ENCODE measurements around the gene DHX32.
A peak's percentile ranks its signal among the peaks of the same experiment; 100 is the strongest.
"Not testable (repeated sequence)": the region's sequence is repeated elsewhere in the genome, so short reads cannot be mapped to it uniquely, and the experiment has no call there.

Gene DHX32

GRCh38 chr10:125916977-125917376, 35.9 kb upstream of the DHX32 start:
- no peak for DNase-seq (ENCODE audit: low spot score)
- H3K27ac ChIP-seq: no peak overlapping the region
- ChIA-PET CTCF (interaction anchor here (0.6 kb wide), 1 partner anchor 773 kb away, joined by 4 read pairs; no protein-coding TSS in a partner anchor), POLR2A (ENCODE audit: low non-redundant PET) (no interaction called here)
- TF ChIP-seq, protein P1, sequence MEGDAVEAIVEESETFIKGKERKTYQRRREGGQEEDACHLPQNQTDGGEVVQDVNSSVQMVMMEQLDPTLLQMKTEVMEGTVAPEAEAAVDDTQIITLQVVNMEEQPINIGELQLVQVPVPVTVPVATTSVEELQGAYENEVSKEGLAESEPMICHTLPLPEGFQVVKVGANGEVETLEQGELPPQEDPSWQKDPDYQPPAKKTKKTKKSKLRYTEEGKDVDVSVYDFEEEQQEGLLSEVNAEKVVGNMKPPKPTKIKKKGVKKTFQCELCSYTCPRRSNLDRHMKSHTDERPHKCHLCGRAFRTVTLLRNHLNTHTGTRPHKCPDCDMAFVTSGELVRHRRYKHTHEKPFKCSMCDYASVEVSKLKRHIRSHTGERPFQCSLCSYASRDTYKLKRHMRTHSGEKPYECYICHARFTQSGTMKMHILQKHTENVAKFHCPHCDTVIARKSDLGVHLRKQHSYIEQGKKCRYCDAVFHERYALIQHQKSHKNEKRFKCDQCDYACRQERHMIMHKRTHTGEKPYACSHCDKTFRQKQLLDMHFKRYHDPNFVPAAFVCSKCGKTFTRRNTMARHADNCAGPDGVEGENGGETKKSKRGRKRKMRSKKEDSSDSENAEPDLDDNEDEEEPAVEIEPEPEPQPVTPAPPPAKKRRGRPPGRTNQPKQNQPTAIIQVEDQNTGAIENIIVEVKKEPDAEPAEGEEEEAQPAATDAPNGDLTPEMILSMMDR (conservative IDR thresholded peaks at IDR 0.05; ENCODE audit: low read depth): no peak

- POLR2A ChIA-PET (ENCODE audit: low non-redundant PET); H3K27ac ChIP-seq; CTCF ChIA-PET; DNase-seq (ENCODE audit: low spot score): not testable (repeated sequence)
These were observed 32.2 kb upstream of the DHX32 start for GRCh38 chr10:125913277-125913676.

GRCh38 chr10:125911990-125912389, 30.9 kb upstream of the DHX32 start:
- TF ChIP-seq, protein P1 (conservative IDR thresholded peaks at IDR 0.05; ENCODE audit: low read depth): no peak
- DNase-seq (ENCODE audit: low spot score): no peak
- ChIA-PET CTCF (no interaction called here), POLR2A (ENCODE audit: low non-redundant PET) (no interaction called here)
- H3K27ac ChIP-seq: no peak overlapping the region

DNA sequence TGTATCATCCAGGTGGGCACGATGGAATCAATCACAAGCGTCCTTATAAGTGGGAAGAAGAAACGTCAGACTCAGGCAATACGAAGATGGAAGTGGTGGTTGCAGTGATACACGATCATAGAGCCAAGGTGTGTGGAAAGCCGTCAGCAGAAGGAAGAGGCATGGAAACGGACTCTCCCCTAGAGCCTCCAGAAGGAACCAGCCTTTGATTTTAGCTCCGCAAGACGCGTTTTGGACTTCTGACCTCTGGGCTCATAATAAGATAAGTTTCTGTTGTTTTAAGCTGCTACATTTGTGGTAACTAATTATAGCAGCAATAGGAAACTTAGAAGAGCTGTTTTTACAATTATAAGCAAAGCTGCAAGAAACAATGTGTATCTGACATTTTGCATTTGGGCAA, 30.1 kb upstream of the DHX32 start:
- TF ChIP-seq, protein P1 (conservative IDR thresholded peaks at IDR 0.05; ENCODE audit: low read depth): no peak
- DNase-seq (ENCODE audit: low spot score): no peak
- no peak overlapping the region for H3K27ac ChIP-seq
- ChIA-PET POLR2A (ENCODE audit: low non-redundant PET) (no interaction called here), CTCF (no interaction called here)

DNA sequence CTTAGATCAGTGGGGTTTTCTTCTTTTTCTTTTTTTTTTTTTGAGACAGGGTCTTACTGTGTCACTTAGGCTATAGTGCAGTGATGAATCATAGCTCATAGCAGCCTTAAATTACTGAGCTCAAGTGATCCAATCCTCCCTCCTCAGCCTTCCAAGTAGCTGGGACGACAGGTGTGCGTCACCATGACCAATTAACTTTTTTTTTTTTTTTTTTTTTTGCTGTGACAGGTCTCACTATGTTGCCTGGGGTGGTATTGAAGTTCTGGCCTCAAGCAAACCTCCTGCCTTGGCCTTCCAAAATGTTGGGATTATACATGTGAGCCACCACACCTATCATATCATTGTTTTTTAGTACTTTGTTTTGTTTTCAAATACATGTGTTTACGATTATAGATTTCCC, 28.4 kb upstream of the DHX32 start:
- DNase-seq (ENCODE audit: low spot score); POLR2A ChIA-PET (ENCODE audit: low non-redundant PET); H3K27ac ChIP-seq: not testable (repeated sequence)
- CTCF ChIA-PET: interaction anchor here (0.7 to 0.8 kb wide), 2 partner anchors 30 to 41 kb away, joined by 4 to 6 read pairs; no protein-coding TSS in a partner anchor

DNA sequence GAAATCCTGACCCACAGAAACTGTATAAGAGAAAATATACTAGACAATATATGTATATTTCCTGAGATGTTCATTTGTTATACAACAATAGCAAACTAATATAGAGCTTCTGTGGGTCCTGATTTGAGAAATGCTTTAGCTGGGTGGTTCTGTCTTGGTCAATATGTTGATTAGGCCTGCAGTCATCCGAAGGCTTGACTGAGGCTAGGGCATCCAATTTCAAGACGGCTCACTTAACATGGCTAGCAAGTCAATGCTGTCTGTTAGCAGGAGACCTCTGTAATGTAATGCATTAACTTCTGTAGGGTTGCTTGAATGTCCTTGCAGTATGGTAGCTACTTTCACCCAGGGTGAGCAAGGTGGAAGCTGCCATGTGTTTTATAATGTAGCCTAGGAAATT, 27.7 kb upstream of the DHX32 start:
- H3K27ac ChIP-seq; POLR2A ChIA-PET (ENCODE audit: low non-redundant PET); DNase-seq (ENCODE audit: low spot score): not testable (repeated sequence)
- CTCF ChIA-PET: interaction anchor here (0.7 to 0.8 kb wide), 2 partner anchors 30 to 40 kb away, joined by 4 to 6 read pairs; no protein-coding TSS in a partner anchor

DNA sequence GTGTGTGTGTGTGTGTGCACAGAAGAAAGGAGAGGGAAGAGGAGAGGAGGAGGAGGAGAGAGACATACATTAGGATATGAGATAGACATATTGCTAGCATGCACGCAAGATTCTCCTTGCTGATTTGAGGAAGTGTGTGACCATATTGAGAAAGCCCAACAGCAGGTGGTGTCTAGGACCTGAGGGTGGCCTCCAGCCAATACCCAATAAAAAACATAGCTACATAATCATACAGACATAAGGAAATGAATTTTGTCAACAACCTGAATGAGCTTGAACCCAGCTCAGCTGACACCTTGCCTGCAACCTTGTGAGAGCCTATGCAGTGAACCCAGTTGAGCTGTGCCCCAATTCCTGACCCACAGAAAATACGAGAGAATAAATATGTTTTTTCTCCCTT, 26.5 kb upstream of the DHX32 start:
- CTCF ChIA-PET; H3K27ac ChIP-seq; DNase-seq (ENCODE audit: low spot score): not testable (repeated sequence)
- POLR2A ChIA-PET (ENCODE audit: low non-redundant PET): interaction anchor here (0.7 kb wide), 1 partner anchor 49 kb away, joined by 11 read pairs; no protein-coding TSS in a partner anchor

- DNase-seq (ENCODE audit: low spot score); H3K27ac ChIP-seq; POLR2A ChIA-PET (ENCODE audit: low non-redundant PET): not testable (repeated sequence)
- CTCF ChIA-PET: interaction anchor here (0.6 to 1.0 kb wide), 3 partner anchors 104 to 598 kb away, joined by 3 read pairs; no protein-coding TSS in a partner anchor
These were observed 24.2 kb upstream of the DHX32 start for GRCh38 chr10:125905069-125905994.

DNA sequence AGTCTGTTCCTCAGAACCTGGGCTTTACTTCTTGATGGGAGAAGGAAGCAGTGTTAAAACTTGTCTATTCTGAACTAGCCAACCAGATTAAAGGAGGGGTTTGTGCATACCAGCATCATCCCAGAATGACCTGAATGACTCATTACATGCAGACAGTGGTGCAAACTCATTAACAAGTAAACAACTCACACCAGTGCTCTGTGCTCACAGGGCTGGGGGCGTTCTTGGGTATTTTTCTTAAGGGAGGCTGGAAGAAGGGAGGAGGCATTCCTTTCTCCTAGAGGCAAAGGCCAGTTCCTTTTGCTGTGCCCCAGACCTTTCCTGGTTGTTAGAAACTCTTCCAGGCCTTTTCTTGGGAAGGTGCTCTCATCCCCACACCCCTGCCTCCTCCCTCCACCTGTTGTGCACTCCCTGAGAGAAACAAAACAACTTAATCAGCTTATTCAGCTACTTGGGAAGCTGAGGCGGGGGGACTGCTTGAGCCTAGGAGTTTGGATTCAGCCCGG, 22.1 kb upstream of the DHX32 start:
- CTCF ChIA-PET; H3K27ac ChIP-seq; POLR2A ChIA-PET (ENCODE audit: low non-redundant PET); DNase-seq (ENCODE audit: low spot score): not testable (repeated sequence)

DNA sequence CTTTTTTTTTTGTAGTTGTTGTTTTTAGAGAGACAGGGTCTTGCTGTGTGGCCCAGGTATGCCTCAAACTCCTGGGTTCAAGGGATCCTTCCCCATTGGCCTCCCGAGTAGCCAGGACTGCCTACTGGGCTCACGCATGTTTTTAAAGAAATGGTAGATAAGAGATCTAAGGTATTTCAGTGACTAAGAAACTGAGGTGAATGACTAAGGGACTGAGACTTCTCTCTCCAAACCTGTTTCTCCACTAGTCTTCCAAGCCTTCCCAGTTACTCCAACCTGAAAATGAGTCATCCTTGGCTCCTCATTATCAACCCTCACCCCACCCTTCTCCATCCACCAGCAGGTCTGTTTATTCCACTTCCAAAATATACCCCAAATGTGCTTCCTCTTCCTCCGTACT, 19.9 kb upstream of the DHX32 start:
- H3K27ac ChIP-seq; CTCF ChIA-PET; POLR2A ChIA-PET (ENCODE audit: low non-redundant PET): not testable (repeated sequence)
- DNase-seq (ENCODE audit: low spot score): peak; percentile 67

GRCh38 chr10:125897317-125897716, 16.2 kb upstream of the DHX32 start:
- DNase-seq (ENCODE audit: low spot score); POLR2A ChIA-PET (ENCODE audit: low non-redundant PET); H3K27ac ChIP-seq: not testable (repeated sequence)
- CTCF ChIA-PET: interaction anchor here (0.7 kb wide), 1 partner anchor 104 kb away, joined by 3 read pairs; no protein-coding TSS in a partner anchor

- POLR2A ChIA-PET (ENCODE audit: low non-redundant PET): not testable (repeated sequence)
These were observed 15.2 kb upstream of the DHX32 start, which contains the start of gene FANK1 for GRCh38 chr10:125896088-125896934. TSS of gene FANK1 (plus strand) at chr10:125896564. CDS start at chr10:125896643, 79 bp downstream.

More at GRCh38 chr10:125896088-125896934, 15.2 kb upstream of the DHX32 start, which contains the start of gene FANK1:
- H3K27ac ChIP-seq: peak within 1 kb of the TSS; percentile 71
- CTCF ChIA-PET: not testable (repeated sequence)
- DNase-seq (ENCODE audit: low spot score): peak; percentile 56
